ENCODE results near the gene CD180.

DNA sequence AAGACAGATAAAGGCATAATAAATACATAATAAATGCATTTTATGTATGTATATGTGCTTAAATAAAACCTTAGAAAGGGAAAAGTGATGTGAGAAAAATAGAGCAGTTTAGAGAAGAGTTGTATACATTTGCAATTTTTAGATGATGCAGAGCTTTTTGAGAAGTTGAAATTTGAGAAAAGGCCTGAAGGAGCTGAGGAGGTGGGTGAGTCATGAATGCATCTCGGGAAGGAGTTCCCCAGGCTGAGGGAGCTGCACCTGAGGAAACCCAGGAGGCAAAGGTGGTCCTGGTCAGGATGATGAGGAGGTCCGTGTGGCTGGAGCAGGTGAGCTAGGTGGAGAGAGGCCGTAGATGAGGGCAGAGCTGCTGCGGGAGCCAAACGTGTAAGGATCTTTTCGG is 17.4 kb upstream of the CD180 start:
- TF ChIP-seq CTCF (IDR thresholded peaks at IDR 0.05; ENCODE audit: insufficient read depth, low read length), result no peak
- no peak for TF ChIP-seq REST (IDR thresholded peaks at IDR 0.05; ENCODE audit: insufficient replicate concordance, low read depth)
- TF ChIP-seq POLR2AphosphoS5 (IDR thresholded peaks at IDR 0.05; ENCODE audit: low read depth), result no peak
- TF ChIP-seq SPI1 (IDR thresholded peaks at IDR 0.05; ENCODE audit: borderline replicate concordance, low read depth), result no peak

All from HL-60 (cell line).